Activated gamma-delta T cell treated with Interleukin-2 at 50 U/mL for 16 hours (primary cell): ENCODE measurements around the gene GATB.

Experiments
- DNase-seq: peaks from one replicate; pipeline ENCODE4 v3.0.0-alpha.2; 2020

The GATB gene

GRCh38 chr4:151728679-151729078 lies 32.1 kb downstream of the GATB start:
- no peak for DNase-seq

GRCh38 chr4:151728006-151728405 lies 32.8 kb downstream of the GATB start:
- DNase-seq: no peak

- DNase-seq: no peak
Measured at GRCh38 chr4:151727365-151727764, 33.4 kb downstream of the GATB start.

- DNase-seq: no peak
Measured at GRCh38 chr4:151725087-151725486, 35.7 kb downstream of the GATB start.

- DNase-seq: no peak
Measured at GRCh38 chr4:151721916-151722315, 38.9 kb downstream of the GATB start.

GRCh38 chr4:151721466-151721865 lies 39.3 kb downstream of the GATB start:
- DNase-seq: no peak

- DNase-seq: no peak
Measured at GRCh38 chr4:151719956-151720334, 40.9 kb downstream of the GATB start.

GRCh38 chr4:151718984-151719955 lies 41.5 kb downstream of the GATB start:
- no peak for DNase-seq

GRCh38 chr4:151717909-151718628 lies 42.7 kb downstream of the GATB start:
- DNase-seq: no peak

- DNase-seq: no peak
Measured at GRCh38 chr4:151717314-151717713, 43.5 kb downstream of the GATB start.

- no peak for DNase-seq
Measured at GRCh38 chr4:151716324-151716723, 44.5 kb downstream of the GATB start.

- DNase-seq: no peak
Measured at GRCh38 chr4:151715881-151716280, 44.9 kb downstream of the GATB start.

GRCh38 chr4:151712777-151713176 lies 48.0 kb downstream of the GATB start:
- no peak for DNase-seq

- DNase-seq: no peak
Measured at GRCh38 chr4:151711646-151712045, 49.2 kb downstream of the GATB start.

- no peak for DNase-seq
Measured at GRCh38 chr4:151709587-151709986, 51.2 kb downstream of the GATB start.

- no peak for DNase-seq
Measured at GRCh38 chr4:151709071-151709470, 51.7 kb downstream of the GATB start.

- no peak for DNase-seq
Measured at GRCh38 chr4:151708100-151708499, 52.7 kb downstream of the GATB start.

GRCh38 chr4:151703401-151703800 lies 57.4 kb downstream of the GATB start:
- DNase-seq: no peak

- no peak for DNase-seq
Measured at GRCh38 chr4:151702256-151702655, 58.6 kb downstream of the GATB start.

GRCh38 chr4:151700566-151701316 lies 60.1 kb downstream of the GATB start:
- DNase-seq: no peak

GRCh38 chr4:151698213-151698612 lies 62.6 kb downstream of the GATB start:
- no peak for DNase-seq

- DNase-seq: no peak
Measured at GRCh38 chr4:151694961-151695720, 65.7 kb downstream of the GATB start.
